GM12865 (cell line): ENCODE results near the gene NOTCH2.
"Not testable (repeated sequence)": the region's sequence is repeated elsewhere in the genome, so short reads cannot be mapped to it uniquely, and the experiment has no call there.

Experiments used
- DNase-seq: peaks from one replicate; pipeline ENCODE4 v3.0.0; 2010; ENCODE audit warnings: low read depth
- H3K4me3 ChIP-seq: 2 replicates; pipeline ENCODE4 v1.5.1; 2011; ENCODE audit warnings: mild to moderate bottlenecking, low read depth, low read length, control low read depth
- TF ChIP-seq, protein P1 (sequence below): IDR thresholded peaks from 2 replicates; pipeline ENCODE4 v1.5.1; 2011; ENCODE audit warnings: low read length, control low read depth, low read depth, inconsistent platforms; ENCODE audit not compliant: insufficient read depth; ENCODE audit errors: missing control alignments

Gene NOTCH2

GRCh38 chr1:119987686-119988085 lies 81.8 kb downstream of the NOTCH2 start:
- peak; percentile 43 for DNase-seq
- TF ChIP-seq, protein P1, sequence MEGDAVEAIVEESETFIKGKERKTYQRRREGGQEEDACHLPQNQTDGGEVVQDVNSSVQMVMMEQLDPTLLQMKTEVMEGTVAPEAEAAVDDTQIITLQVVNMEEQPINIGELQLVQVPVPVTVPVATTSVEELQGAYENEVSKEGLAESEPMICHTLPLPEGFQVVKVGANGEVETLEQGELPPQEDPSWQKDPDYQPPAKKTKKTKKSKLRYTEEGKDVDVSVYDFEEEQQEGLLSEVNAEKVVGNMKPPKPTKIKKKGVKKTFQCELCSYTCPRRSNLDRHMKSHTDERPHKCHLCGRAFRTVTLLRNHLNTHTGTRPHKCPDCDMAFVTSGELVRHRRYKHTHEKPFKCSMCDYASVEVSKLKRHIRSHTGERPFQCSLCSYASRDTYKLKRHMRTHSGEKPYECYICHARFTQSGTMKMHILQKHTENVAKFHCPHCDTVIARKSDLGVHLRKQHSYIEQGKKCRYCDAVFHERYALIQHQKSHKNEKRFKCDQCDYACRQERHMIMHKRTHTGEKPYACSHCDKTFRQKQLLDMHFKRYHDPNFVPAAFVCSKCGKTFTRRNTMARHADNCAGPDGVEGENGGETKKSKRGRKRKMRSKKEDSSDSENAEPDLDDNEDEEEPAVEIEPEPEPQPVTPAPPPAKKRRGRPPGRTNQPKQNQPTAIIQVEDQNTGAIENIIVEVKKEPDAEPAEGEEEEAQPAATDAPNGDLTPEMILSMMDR: no peak
- no peak overlapping the region for H3K4me3 ChIP-seq

GRCh38 chr1:119987112-119987511 lies 82.3 kb downstream of the NOTCH2 start:
- TF ChIP-seq, protein P1: no peak
- peak; percentile 24 for DNase-seq

GRCh38 chr1:119986007-119986497 lies 83.4 kb downstream of the NOTCH2 start:
- no peak overlapping the region for H3K4me3 ChIP-seq
- TF ChIP-seq, protein P1: no peak
- no peak for DNase-seq

More at GRCh38 chr1:119987112-119987511, 82.3 kb downstream of the NOTCH2 start:
- no peak overlapping the region for H3K4me3 ChIP-seq

- H3K4me3 ChIP-seq: no peak overlapping the region
- TF ChIP-seq, protein P1: no peak
These were observed 84.7 kb downstream of the NOTCH2 start for GRCh38 chr1:119984771-119985170.

GRCh38 chr1:119981986-119982815 lies 87.3 kb downstream of the NOTCH2 start:
- TF ChIP-seq, protein P1: no peak
- no peak overlapping the region for H3K4me3 ChIP-seq
- no peak for DNase-seq

More at GRCh38 chr1:119984771-119985170, 84.7 kb downstream of the NOTCH2 start:
- no peak for DNase-seq

- DNase-seq: no peak
- H3K4me3 ChIP-seq: no peak overlapping the region
- TF ChIP-seq, protein P1: no peak
These were observed 88.0 kb downstream of the NOTCH2 start for GRCh38 chr1:119981496-119981895.

DNA sequence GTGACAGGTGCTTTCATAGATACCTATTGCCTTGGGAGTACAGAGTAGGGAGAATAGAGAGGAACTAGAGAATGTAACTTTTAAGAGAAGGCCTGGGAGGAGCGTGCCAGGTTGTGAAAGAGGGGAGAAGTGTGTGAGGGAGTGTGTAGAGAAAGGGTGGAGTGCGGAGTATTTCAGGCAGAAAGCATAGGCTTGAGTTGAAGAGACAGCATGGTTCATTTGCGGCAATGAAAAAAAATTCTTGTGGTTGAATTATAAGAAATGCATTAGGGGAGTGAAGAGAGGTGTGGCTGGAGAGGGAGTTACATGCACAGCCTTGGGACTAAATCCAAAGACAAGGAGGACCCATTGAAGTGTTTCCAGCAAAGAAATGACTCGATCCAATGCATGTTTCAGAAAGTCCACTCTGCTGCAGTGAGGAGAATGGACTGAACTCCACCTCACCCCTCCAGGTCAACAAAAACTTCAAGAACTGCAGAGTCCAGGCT lies 91.4 kb downstream of the NOTCH2 start:
- TF ChIP-seq, protein P1: no peak
- no peak overlapping the region for H3K4me3 ChIP-seq
- DNase-seq: no peak

GRCh38 chr1:119977113-119977736 lies 92.2 kb downstream of the NOTCH2 start:
- DNase-seq, H3K4me3 ChIP-seq: not testable (repeated sequence)

GRCh38 chr1:119975582-119976254 lies 93.7 kb downstream of the NOTCH2 start:
- DNase-seq, H3K4me3 ChIP-seq: not testable (repeated sequence)
